Esophagus muscularis mucosa (tissue), 4 donors: ENCODE measurements around the gene RPAP2. TPM values are rescaled to one million over a fixed set of nuclear protein-coding genes. Genes with fewer than 3 reads are reported as not detected.

Experiments used
- DNase-seq: peaks from one replicate; pipeline ENCODE4 v3.0.0-alpha.2; 2017; ENCODE audit errors: extremely low spot score
- H3K27ac ChIP-seq, 4 donors: fragments of 200-600 bp; sonication (generic); replicated peaks in 1 of 4; 1 replicate in 3 of 4; 2 replicates in 1 of 4; pipeline ENCODE4 v1.5.1; 2016 to 2019; ENCODE audit warnings: mild to moderate bottlenecking in 1 of 4
- H3K27me3 ChIP-seq, 4 donors: fragments of 200-600 bp; sonication (generic); one replicate each; pipeline versions ENCODE4 v1.5.1 to v1.6.0; 2016 to 2019
- H3K36me3 ChIP-seq, 4 donors: fragments of 200-600 bp; sonication (generic); one replicate each; pipeline ENCODE4 v1.5.1; 2016 to 2019
- H3K4me1 ChIP-seq, 4 donors: fragments of 200-600 bp; sonication (generic); one replicate each; pipeline ENCODE4 v1.5.1; 2016 to 2019
- H3K4me3 ChIP-seq, 4 donors: fragments of 200-600 bp; sonication (generic); 1 replicate in 2 of 4; 2 replicates in 2 of 4; pipeline ENCODE4 v1.5.1; 2016 to 2019; ENCODE audit warnings: mild to moderate bottlenecking in 4 of 4, moderate library complexity in 1 of 4
- H3K9me3 ChIP-seq, 4 donors: fragments of 200-600 bp; sonication (generic); 1 replicate in 3 of 4; 2 replicates in 1 of 4; pipeline ENCODE4 v1.5.1; 2016 to 2019
- CTCF ChIP-seq, 3 experiments: fragments of 200-600 bp in 2 of 3; fragments of 450-650 bp in 1 of 3; sonication (generic) in 2 of 3; IDR thresholded peaks; one replicate each; pipeline ENCODE4 v1.5.1; 2017 to 2019; ENCODE audit warnings: antibody characterized with exemption in 3 of 3, mild to moderate bottlenecking in 2 of 3, moderate library complexity in 1 of 3
- EP300 ChIP-seq: sonication (generic); formaldehyde crosslinking; IDR thresholded peaks from one replicate; pipeline ENCODE4 v1.6.1; 2017; ENCODE audit warnings: antibody characterized with exemption
- POLR2A ChIP-seq: fragments of 450-650 bp; IDR thresholded peaks from one replicate; pipeline ENCODE4 v1.6.1; 2017; ENCODE audit warnings: antibody characterized with exemption, moderate library complexity, mild to moderate bottlenecking, low read depth
- POLR2AphosphoS5 ChIP-seq, 2 donors: sonication (generic); formaldehyde crosslinking; IDR thresholded peaks; one replicate each; pipeline ENCODE4 v1.6.1; 2017; ENCODE audit warnings: antibody characterized with exemption in 2 of 2
- WGBS: methylation state at CpG from one replicate; pipeline ENCODE4 v1.1.5; 2018; 5-methylcytosine and 5-hydroxymethylcytosine counted together
- intact Hi-C: fragments of 100-400 bp; cut with DNase I; formaldehyde crosslinking; loops from one replicate; pipeline ENCODE4 v1.15.1; 2023
- total RNA-seq, 4 donors: library from RNA; depleted of rRNA; stranded (reverse); fragments of >200 nt; gene quantifications; one replicate each; pipeline versions ENCODE4 v1.1.0 to v1.2.1, GENCODE V29; 2016

RPAP2 gene
- total RNA-seq, 4 donors from 2014 or later: 8.9 to 13.3 (median 12.8) TPM

GRCh38 chr1:92306020-92306419, 7.2 kb downstream of the RPAP2 start:
- Histone ChIP-seq H3K9me3 (no peaks in the 10 kb centered on the region), H3K4me3 (no peak overlapping the region), H3K4me1 (peaks cover 0 to under 1% (median 0%) of the 10 kb centered on the region in 4 donors), H3K27me3 (no peaks in the 10 kb centered on the region), H3K36me3 (peaks cover 10 to 63% (median 34%) of the 10 kb centered on the region in 4 donors), H3K27ac (no peak overlapping the region)
- no peak for TF ChIP-seq POLR2A
- TF ChIP-seq CTCF (IDR thresholded peaks at IDR 0.05): no peak
- no peak for TF ChIP-seq EP300
- no peak for TF ChIP-seq POLR2AphosphoS5 (IDR thresholded peaks at IDR 0.05)
- intact Hi-C loops: no loop called here
- no peak for DNase-seq

DNA sequence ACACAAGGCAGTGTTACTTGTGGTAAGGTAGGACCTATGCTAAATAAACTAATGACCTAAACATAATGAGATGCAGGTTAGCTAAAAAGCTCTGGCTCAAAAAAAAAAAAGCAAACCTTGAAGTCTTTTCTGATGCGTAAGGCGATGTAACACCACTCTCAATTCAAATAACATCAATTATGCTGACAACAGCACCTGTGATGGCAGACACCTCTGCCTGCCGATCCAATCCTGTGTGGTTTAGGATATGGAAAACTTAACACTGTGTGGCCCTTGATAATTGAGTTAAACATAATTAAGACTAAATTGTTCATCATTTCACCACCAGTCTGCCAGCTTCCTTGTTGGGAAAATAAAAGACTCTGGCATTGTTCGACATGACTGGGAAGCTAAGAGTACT, 9.1 kb downstream of the RPAP2 start:
- Histone ChIP-seq H3K27me3 (no peaks in the 10 kb centered on the region), H3K9me3 (no peaks in the 10 kb centered on the region), H3K4me3 (no peak overlapping the region), H3K4me1 (no peaks in the 10 kb centered on the region), H3K36me3 (peaks cover 10 to 77% (median 40%) of the 10 kb centered on the region in 4 donors), H3K27ac (no peak overlapping the region)
- TF ChIP-seq EP300: no peak
- no peak for TF ChIP-seq CTCF (IDR thresholded peaks at IDR 0.05)
- no peak for TF ChIP-seq POLR2AphosphoS5 (IDR thresholded peaks at IDR 0.05)
- TF ChIP-seq POLR2A: no peak
- DNase-seq: no peak
- intact Hi-C loops: no loop called here
- 75% methylated on average over 4 of the region's 4 CpGs for WGBS

DNA sequence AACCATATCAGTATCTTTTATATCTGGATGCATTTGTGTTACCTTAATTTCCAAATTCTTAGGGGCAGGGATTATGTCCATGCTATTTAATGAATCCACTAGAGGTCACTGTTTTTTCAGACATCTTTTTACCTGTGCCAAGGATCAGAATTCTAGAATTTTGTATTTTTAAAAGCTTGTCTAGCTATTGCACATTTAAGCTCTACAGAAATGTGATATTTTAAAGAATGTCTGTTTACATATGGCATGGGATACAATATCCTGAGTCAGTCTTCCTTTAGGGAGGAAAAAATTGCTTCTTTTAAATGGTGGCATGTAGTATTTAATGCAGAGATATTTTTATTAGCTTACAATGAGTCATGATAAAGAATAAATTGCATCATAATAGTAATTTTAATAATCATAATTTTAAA, 11.3 kb downstream of the RPAP2 start:
- peaks cover 5 to 73% (median 28%) of the 10 kb centered on the region in 4 donors for H3K36me3 ChIP-seq

GRCh38 chr1:92314024-92314423, 15.2 kb downstream of the RPAP2 start:
- intact Hi-C loops: no loop called here
- TF ChIP-seq EP300 (no peak), POLR2AphosphoS5 (IDR thresholded peaks at IDR 0.05) (no peak), POLR2A (no peak), CTCF (IDR thresholded peaks at IDR 0.05) (no peak)
- Histone ChIP-seq H3K4me1 (no peaks in the 10 kb centered on the region), H3K36me3 (peaks cover 0 to 47% (median 8%) of the 10 kb centered on the region in 4 donors), H3K9me3 (no peaks in the 10 kb centered on the region), H3K27me3 (no peaks in the 10 kb centered on the region), H3K4me3 (no peak overlapping the region), H3K27ac (no peak overlapping the region)
- no peak for DNase-seq
- WGBS: 100% methylated on average over 1 of the region's 1 CpG

More for the DNA sequence above, 11.3 kb downstream of the RPAP2 start:
- Histone ChIP-seq H3K4me3 (no peak overlapping the region), H3K9me3 (no peaks in the 10 kb centered on the region), H3K4me1 (no peaks in the 10 kb centered on the region), H3K27ac (no peak overlapping the region), H3K27me3 (no peaks in the 10 kb centered on the region)
- no peak for DNase-seq
- intact Hi-C loops: no loop called here
- TF ChIP-seq EP300 (no peak), POLR2AphosphoS5 (IDR thresholded peaks at IDR 0.05) (no peak), CTCF (IDR thresholded peaks at IDR 0.05) (peak; percentile 35 to 60 (median 50))
